ENCODE results near the gene GRAMD2A. TPM values are rescaled to one million over a fixed set of nuclear protein-coding genes. Genes with fewer than 3 reads are reported as not detected.

GRAMD2A gene
- total RNA-seq, 1 donor from 2014 or later, result 2.6 TPM

GRCh38 chr15:72168808-72169190 is 28.8 kb downstream of the GRAMD2A start:
- Mint-ChIP-seq H3K36me3 (no peaks in the 10 kb centered on the region), H3K9me3 (no peaks in the 10 kb centered on the region), H3K27ac (peak overlapping the region; percentile 94), H3K4me3 (no peak overlapping the region), H3K27me3 (ENCODE audit: low read depth) (no peaks in the 10 kb centered on the region), H3K4me1 (peaks cover 36% of the 10 kb centered on the region)
- DNase-seq (ENCODE audit: low spot score in 2 of 2, unreplicated experiment in 2 of 2), result no peak
- no peak for TF ChIP-seq CTCF (IDR thresholded peaks at IDR 0.05; ENCODE audit: unreplicated experiment)

GRCh38 chr15:72168131-72168807 is 29.3 kb downstream of the GRAMD2A start:
- H3K9me3 Mint-ChIP-seq, result no peaks in the 10 kb centered on the region
- no peaks in the 10 kb centered on the region for H3K27me3 Mint-ChIP-seq (ENCODE audit: low read depth)
- TF ChIP-seq CTCF (IDR thresholded peaks at IDR 0.05; ENCODE audit: unreplicated experiment), result no peak
- H3K4me1 Mint-ChIP-seq, result peaks cover 36% of the 10 kb centered on the region
- H3K4me3 Mint-ChIP-seq, result peak overlapping the region; percentile 24
- no peaks in the 10 kb centered on the region for H3K36me3 Mint-ChIP-seq
- DNase-seq (ENCODE audit: low spot score in 2 of 2, unreplicated experiment in 2 of 2), result peak in 1 of 2 experiments; percentile 59
- H3K27ac Mint-ChIP-seq, result peak overlapping the region; percentile 94

- H3K36me3 Mint-ChIP-seq, result no peaks in the 10 kb centered on the region
- no peak for TF ChIP-seq CTCF (IDR thresholded peaks at IDR 0.05; ENCODE audit: unreplicated experiment)
- H3K9me3 Mint-ChIP-seq, result no peaks in the 10 kb centered on the region
- peaks cover 36% of the 10 kb centered on the region for H3K4me1 Mint-ChIP-seq
- H3K4me3 Mint-ChIP-seq, result no peak overlapping the region
- peak overlapping the region; percentile 69 for H3K27ac Mint-ChIP-seq
- no peak for DNase-seq (ENCODE audit: low spot score in 2 of 2, unreplicated experiment in 2 of 2)
- H3K27me3 Mint-ChIP-seq (ENCODE audit: low read depth), result no peaks in the 10 kb centered on the region
Measured at GRCh38 chr15:72167445-72167844, 30.1 kb downstream of the GRAMD2A start.

GRCh38 chr15:72166716-72167417 is 30.7 kb downstream of the GRAMD2A start:
- peaks cover 36% of the 10 kb centered on the region for H3K4me1 Mint-ChIP-seq
- no peak for TF ChIP-seq CTCF (IDR thresholded peaks at IDR 0.05; ENCODE audit: unreplicated experiment)
- no peaks in the 10 kb centered on the region for H3K9me3 Mint-ChIP-seq
- no peak overlapping the region for H3K4me3 Mint-ChIP-seq
- no peak for DNase-seq (ENCODE audit: low spot score in 2 of 2, unreplicated experiment in 2 of 2)
- H3K36me3 Mint-ChIP-seq, result no peaks in the 10 kb centered on the region
- H3K27me3 Mint-ChIP-seq (ENCODE audit: low read depth), result no peaks in the 10 kb centered on the region
- peak overlapping the region; percentile 69 for H3K27ac Mint-ChIP-seq

GRCh38 chr15:72163719-72164118 is 33.9 kb downstream of the GRAMD2A start:
- no peak overlapping the region for H3K4me3 Mint-ChIP-seq
- no peak for DNase-seq (ENCODE audit: low spot score in 2 of 2, unreplicated experiment in 2 of 2)
- no peaks in the 10 kb centered on the region for H3K27me3 Mint-ChIP-seq (ENCODE audit: low read depth)
- H3K36me3 Mint-ChIP-seq, result no peaks in the 10 kb centered on the region
- H3K9me3 Mint-ChIP-seq, result no peaks in the 10 kb centered on the region
- no peak overlapping the region for H3K27ac Mint-ChIP-seq
- H3K4me1 Mint-ChIP-seq, result peaks cover 15% of the 10 kb centered on the region
- TF ChIP-seq CTCF (IDR thresholded peaks at IDR 0.05; ENCODE audit: unreplicated experiment), result no peak
